MM.1S (cell line): Measurements from ENCODE around the gene WDFY2.

Source experiments
- DNase-seq: peaks from one replicate; pipeline ENCODE4 v3.0.0-alpha.2; 2015
- H2AFZ ChIP-seq: fragments of 300-600 bp; sonication (generic); 2 replicates; pipeline ENCODE4 v1.6.0; 2016; ENCODE audit warnings: antibody characterized with exemption, low read length
- H3F3A ChIP-seq: fragments of 300-600 bp; sonication (generic); 2 replicates; pipeline ENCODE4 v1.6.1; 2016; ENCODE audit warnings: mild to moderate bottlenecking, antibody characterized with exemption, low read length, moderate library complexity, mixed read lengths; ENCODE audit not compliant: insufficient read depth
- H3K27ac ChIP-seq: fragments of 300-600 bp; sonication (generic); 2 replicates; pipeline ENCODE4 v1.5.1; 2016; ENCODE audit warnings: mild to moderate bottlenecking, low read length
- H3K27me3 ChIP-seq: fragments of 300-600 bp; sonication (generic); replicated peaks from 2 replicates; pipeline ENCODE4 v1.6.0; 2016; ENCODE audit warnings: low read length; ENCODE audit not compliant: insufficient read depth
- H3K36me3 ChIP-seq: fragments of 300-600 bp; sonication (generic); replicated peaks from 2 replicates; pipeline ENCODE4 v1.6.1; 2016; ENCODE audit warnings: mild to moderate bottlenecking, low read length, mixed read lengths; ENCODE audit not compliant: insufficient read depth
- H3K4me1 ChIP-seq: fragments of 300-600 bp; sonication (generic); 2 replicates; pipeline ENCODE4 v1.6.1; 2016; ENCODE audit warnings: low read length, mixed read lengths
- H3K4me2 ChIP-seq: fragments of 300-600 bp; sonication (generic); 2 replicates; pipeline ENCODE4 v1.6.0; 2016; ENCODE audit warnings: low read depth, low read length
- H3K4me3 ChIP-seq: fragments of 300-600 bp; sonication (generic); 2 replicates; pipeline ENCODE4 v1.5.1; 2016; ENCODE audit warnings: low read length, mixed read lengths
- H3K79me2 ChIP-seq: fragments of 300-600 bp; sonication (generic); 2 replicates; pipeline ENCODE4 v1.6.1; 2016; ENCODE audit warnings: mixed run types, low read length, mixed read lengths
- H3K9ac ChIP-seq: fragments of 300-600 bp; sonication (generic); 2 replicates; pipeline ENCODE4 v1.6.1; 2016; ENCODE audit warnings: low read length, mixed read lengths
- H3K9me2 ChIP-seq: fragments of 300-600 bp; sonication (generic); replicated peaks from 2 replicates; pipeline ENCODE4 v1.6.1; 2016; ENCODE audit warnings: mild to moderate bottlenecking, low read length, mixed read lengths; ENCODE audit not compliant: insufficient read depth
- H3K9me3 ChIP-seq: fragments of 300-600 bp; sonication (generic); replicated peaks from 2 replicates; pipeline ENCODE4 v1.6.1; 2016; ENCODE audit warnings: mild to moderate bottlenecking, low read length, mixed read lengths; ENCODE audit not compliant: insufficient read depth
- H4K20me1 ChIP-seq: fragments of 300-600 bp; sonication (generic); 2 replicates; pipeline ENCODE4 v1.6.1; 2016; ENCODE audit warnings: mild to moderate bottlenecking, low read length, moderate library complexity, mixed read lengths; ENCODE audit not compliant: insufficient read depth
- CTCF ChIP-seq: fragments of 300-600 bp; sonication (generic); IDR thresholded peaks from 2 replicates; pipeline ENCODE4 v1.5.1; 2016; ENCODE audit warnings: antibody characterized with exemption, low read length, mixed read lengths
- EZH2 ChIP-seq: fragments of 300-600 bp; sonication (generic); optimal IDR thresholded peaks from 2 replicates; pipeline ENCODE3; 2017; ENCODE audit warnings: low read depth, mild to moderate bottlenecking, antibody characterized with exemption, low read length, mixed read lengths
- EZH2phosphoT487 ChIP-seq: fragments of 300-600 bp; sonication (generic); IDR thresholded peaks from 2 replicates; pipeline ENCODE4 v1.6.1; 2018; ENCODE audit warnings: antibody characterized with exemption, low read length

The WDFY2 gene

DNA sequence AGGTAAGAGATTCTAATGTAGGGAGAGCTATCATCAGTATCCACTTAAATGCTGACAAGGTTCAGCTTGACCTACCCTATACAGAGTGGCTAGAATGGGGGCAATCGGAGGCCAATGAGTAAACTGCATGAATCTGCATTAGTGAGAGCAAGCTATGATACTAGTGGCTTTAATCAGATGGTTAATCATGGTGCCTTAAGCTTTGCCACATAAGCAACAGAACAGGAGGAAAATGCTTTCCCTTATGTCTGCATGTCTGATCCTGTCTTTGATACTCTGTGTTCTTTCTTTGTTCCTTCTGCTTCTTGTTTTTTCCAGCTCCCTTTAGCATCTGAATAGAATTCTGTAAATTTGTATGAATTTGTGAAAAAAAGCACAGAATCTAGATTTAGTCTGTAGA lies 91.1 kb downstream of the WDFY2 start:
- Histone ChIP-seq H3K4me3 (no peak overlapping the region), H3K4me2 (no peak overlapping the region), H3K27me3 (no peaks in the 10 kb centered on the region), H3K4me1 (no peaks in the 10 kb centered on the region), H3K27ac (no peak overlapping the region), H4K20me1 (no peaks in the 10 kb centered on the region), H2AFZ (no peak overlapping the region), H3K9me2 (no peaks in the 10 kb centered on the region), H3K36me3 (no peaks in the 10 kb centered on the region), H3K9ac (no peak overlapping the region), H3K9me3 (no peaks in the 10 kb centered on the region), H3F3A (no peaks in the 10 kb centered on the region), H3K79me2 (no peaks in the 10 kb centered on the region)
- no peak for TF ChIP-seq EZH2phosphoT487
- no peak for TF ChIP-seq EZH2
- no peak for TF ChIP-seq CTCF
- DNase-seq, result no peak

GRCh38 chr13:51675877-51676276 lies 91.6 kb downstream of the WDFY2 start:
- H3K36me3 ChIP-seq, result no peaks in the 10 kb centered on the region
- no peak for DNase-seq

DNA sequence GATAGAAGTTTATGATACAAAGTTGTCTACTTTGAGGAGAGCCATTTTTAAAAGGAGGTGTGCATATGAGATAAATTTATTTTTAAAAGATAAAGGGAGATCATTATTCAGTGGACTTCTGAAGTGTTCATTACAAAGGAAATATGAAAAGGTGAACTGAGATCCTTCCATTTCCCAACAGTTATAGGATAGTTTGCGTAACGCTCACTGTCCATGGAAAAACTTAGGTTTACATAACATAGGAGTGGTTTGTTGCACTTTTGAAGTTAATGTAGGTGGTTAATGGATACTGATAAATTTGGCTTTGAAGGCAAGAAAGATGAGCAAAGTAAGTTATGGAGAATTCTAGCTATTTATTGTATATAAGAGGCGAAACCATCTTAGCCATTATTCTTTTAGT lies 92.5 kb downstream of the WDFY2 start:
- H3K36me3 ChIP-seq, result no peaks in the 10 kb centered on the region
- no peaks in the 10 kb centered on the region for H3K27me3 ChIP-seq
- no peaks in the 10 kb centered on the region for H4K20me1 ChIP-seq
- no peak overlapping the region for H3K9ac ChIP-seq
- no peak overlapping the region for H3K4me3 ChIP-seq
- H3K9me2 ChIP-seq, result no peaks in the 10 kb centered on the region
- H2AFZ ChIP-seq, result no peak overlapping the region
- no peaks in the 10 kb centered on the region for H3K4me1 ChIP-seq
- H3K9me3 ChIP-seq, result no peaks in the 10 kb centered on the region
- H3K4me2 ChIP-seq, result no peak overlapping the region
- no peaks in the 10 kb centered on the region for H3F3A ChIP-seq
- TF ChIP-seq CTCF (no peak), EZH2 (no peak), EZH2phosphoT487 (no peak)
- no peak overlapping the region for H3K27ac ChIP-seq
- no peaks in the 10 kb centered on the region for H3K79me2 ChIP-seq
- DNase-seq, result no peak

More at GRCh38 chr13:51675877-51676276, 91.6 kb downstream of the WDFY2 start:
- Histone ChIP-seq H2AFZ (no peak overlapping the region), H3K27me3 (no peaks in the 10 kb centered on the region), H3K4me1 (no peaks in the 10 kb centered on the region), H3K4me3 (no peak overlapping the region), H3K9ac (no peak overlapping the region), H4K20me1 (no peaks in the 10 kb centered on the region), H3K4me2 (no peak overlapping the region), H3K9me3 (no peaks in the 10 kb centered on the region), H3K27ac (no peak overlapping the region), H3F3A (no peaks in the 10 kb centered on the region), H3K79me2 (no peaks in the 10 kb centered on the region), H3K9me2 (no peaks in the 10 kb centered on the region)
- TF ChIP-seq EZH2 (no peak), EZH2phosphoT487 (no peak), CTCF (no peak)

- Histone ChIP-seq H2AFZ (no peak overlapping the region), H3F3A (no peaks in the 10 kb centered on the region), H4K20me1 (no peaks in the 10 kb centered on the region), H3K27ac (no peak overlapping the region), H3K4me2 (no peak overlapping the region), H3K27me3 (no peaks in the 10 kb centered on the region), H3K4me1 (no peaks in the 10 kb centered on the region), H3K4me3 (no peak overlapping the region), H3K79me2 (no peaks in the 10 kb centered on the region), H3K9me2 (no peaks in the 10 kb centered on the region), H3K9ac (no peak overlapping the region), H3K9me3 (no peaks in the 10 kb centered on the region), H3K36me3 (no peaks in the 10 kb centered on the region)
- DNase-seq, result no peak
- TF ChIP-seq EZH2phosphoT487, result no peak
- no peak for TF ChIP-seq EZH2
- TF ChIP-seq CTCF, result no peak
Measured at GRCh38 chr13:51678420-51678819, 94.2 kb downstream of the WDFY2 start.
